ENCODE data around the gene EXOC3L4.
"Not testable (repeated sequence)": the region's sequence is repeated elsewhere in the genome, so short reads cannot be mapped to it uniquely, and the experiment has no call there.

The EXOC3L4 gene

GRCh38 chr14:103107455-103107854 is 12.9 kb downstream of the EXOC3L4 start:
- no peak for DNase-seq

GRCh38 chr14:103107941-103108748 is 13.6 kb downstream of the EXOC3L4 start:
- DNase-seq: no peak

GRCh38 chr14:103108749-103109207 is 14.3 kb downstream of the EXOC3L4 start:
- peak; percentile 80 for DNase-seq

GRCh38 chr14:103109535-103110441 is 15.3 kb downstream of the EXOC3L4 start:
- no peak for DNase-seq

GRCh38 chr14:103110681-103111231 is 16.2 kb downstream of the EXOC3L4 start:
- no peak for DNase-seq

- no peak for DNase-seq
Observed at GRCh38 chr14:103111232-103111868, 16.8 kb downstream of the EXOC3L4 start.

GRCh38 chr14:103112400-103113243 is 18.1 kb downstream of the EXOC3L4 start:
- DNase-seq: no peak

- no peak for DNase-seq
Observed at GRCh38 chr14:103113303-103113702, 18.8 kb downstream of the EXOC3L4 start.

- DNase-seq: no peak
Observed at GRCh38 chr14:103113774-103114173, 19.2 kb downstream of the EXOC3L4 start.

GRCh38 chr14:103115086-103115679 is 20.7 kb downstream of the EXOC3L4 start:
- peak; percentile 93 for DNase-seq

GRCh38 chr14:103115845-103116572 is 21.5 kb downstream of the EXOC3L4 start:
- no peak for DNase-seq

GRCh38 chr14:103116636-103117035 is 22.1 kb downstream of the EXOC3L4 start:
- DNase-seq: no peak

- not testable (repeated sequence) for DNase-seq
Observed at GRCh38 chr14:103117499-103117898, 23.0 kb downstream of the EXOC3L4 start.

- DNase-seq: peak; percentile 87
Observed at GRCh38 chr14:103118018-103118662, 23.6 kb downstream of the EXOC3L4 start.

GRCh38 chr14:103118663-103119404 is 24.3 kb downstream of the EXOC3L4 start:
- DNase-seq: peak; percentile 99

- not testable (repeated sequence) for DNase-seq
Observed at GRCh38 chr14:103119527-103119926, 25.0 kb downstream of the EXOC3L4 start.

- DNase-seq: peak; percentile 91
Observed at GRCh38 chr14:103121121-103121845, 26.8 kb downstream of the EXOC3L4 start.

- DNase-seq: peak; percentile 83
Observed at GRCh38 chr14:103121846-103122584, 27.5 kb downstream of the EXOC3L4 start.
